Fibroblast of skin of left quadriceps (primary cell): ENCODE measurements around the gene PPIL4.

Experiments used
- DNase-seq, 2 experiments: peaks; one replicate each; pipeline ENCODE4 v3.0.0-alpha.2; 2013; ENCODE audit warnings: low read depth in 2 of 2

The PPIL4 gene

DNA sequence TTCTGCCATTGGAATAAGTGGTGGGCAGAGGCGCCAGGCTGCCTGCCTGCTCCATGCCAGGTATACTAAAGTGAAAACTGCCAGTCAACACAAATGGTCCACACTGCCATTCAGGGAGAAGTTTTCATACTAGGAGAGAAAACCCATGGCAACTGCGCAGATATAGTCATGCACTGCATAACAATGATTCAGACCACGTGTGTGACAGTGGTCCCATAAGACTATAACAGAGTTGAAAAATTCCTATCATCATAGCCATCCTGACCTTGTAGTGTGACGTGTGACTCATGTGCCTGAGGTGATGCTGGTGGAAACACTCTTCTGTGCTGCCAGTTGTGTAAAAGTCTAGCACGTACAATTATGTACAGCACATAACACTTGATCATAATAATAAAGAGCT lies 86.1 kb downstream of the PPIL4 start:
- DNase-seq = no peak

DNA sequence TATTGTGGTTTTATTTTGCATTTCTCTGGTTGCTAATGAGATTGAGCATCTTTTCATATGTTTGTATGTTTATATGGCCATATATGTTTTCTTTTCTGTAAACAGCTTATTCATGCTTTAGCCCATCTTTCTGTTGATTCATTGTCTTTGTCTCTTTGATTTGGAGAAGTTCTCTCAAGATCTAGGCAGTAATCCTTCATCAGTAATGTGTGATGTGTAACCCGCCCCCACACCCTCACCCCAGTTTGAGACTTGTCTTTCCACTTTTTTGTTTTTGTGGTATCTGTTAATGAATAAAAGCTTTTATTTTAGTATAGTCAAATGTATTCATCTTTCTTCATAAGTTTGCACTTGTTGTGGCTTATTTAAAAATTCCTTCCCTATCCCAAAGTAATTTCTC lies 87.0 kb downstream of the PPIL4 start:
- no peak for DNase-seq

DNA sequence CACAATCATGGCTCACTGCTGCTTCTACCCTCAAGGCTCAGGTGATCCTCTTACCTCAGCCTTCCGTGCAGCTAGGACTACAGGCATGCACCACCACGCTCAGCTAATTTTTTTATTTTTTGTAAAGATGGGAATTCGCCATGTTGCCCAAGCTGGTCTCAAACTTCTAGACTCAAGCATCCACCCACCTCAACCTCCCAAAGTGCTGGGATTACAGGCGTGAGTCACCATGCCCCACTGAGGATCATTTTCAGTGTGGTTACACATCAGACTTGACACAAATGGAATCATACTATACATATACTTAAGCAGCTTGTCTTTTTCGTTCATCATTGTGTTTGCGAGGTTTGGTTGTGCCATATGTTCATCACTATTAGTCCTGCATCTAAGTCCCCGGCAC lies 87.6 kb downstream of the PPIL4 start:
- DNase-seq = no peak

DNA sequence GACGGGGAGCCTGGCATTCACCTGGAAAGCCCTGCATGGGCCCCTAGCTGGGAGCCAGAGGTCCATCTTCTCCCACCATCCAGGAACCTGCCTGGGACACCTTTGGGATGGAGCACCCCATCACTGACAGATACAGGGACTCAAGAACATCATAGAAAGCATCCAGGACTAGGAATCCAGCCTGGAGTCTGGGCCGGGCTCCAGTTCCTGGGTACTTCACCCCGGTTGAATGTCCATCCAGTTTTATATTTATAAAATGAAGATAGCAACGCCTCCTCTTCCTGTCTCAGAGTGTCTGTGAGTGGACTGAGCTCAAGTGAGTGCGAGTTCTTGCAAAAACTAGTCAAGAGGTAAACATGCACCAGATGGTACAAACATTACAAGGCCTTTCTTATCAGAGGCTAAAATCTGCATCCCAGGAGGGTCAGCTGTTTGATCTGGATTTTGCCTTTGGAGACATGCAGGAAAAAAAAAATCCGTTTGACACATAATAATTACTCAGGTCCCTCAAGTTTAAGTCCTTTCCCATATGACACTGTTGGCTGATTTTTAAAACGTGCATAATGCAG lies 88.4 kb downstream of the PPIL4 start:
- no peak for DNase-seq

DNA sequence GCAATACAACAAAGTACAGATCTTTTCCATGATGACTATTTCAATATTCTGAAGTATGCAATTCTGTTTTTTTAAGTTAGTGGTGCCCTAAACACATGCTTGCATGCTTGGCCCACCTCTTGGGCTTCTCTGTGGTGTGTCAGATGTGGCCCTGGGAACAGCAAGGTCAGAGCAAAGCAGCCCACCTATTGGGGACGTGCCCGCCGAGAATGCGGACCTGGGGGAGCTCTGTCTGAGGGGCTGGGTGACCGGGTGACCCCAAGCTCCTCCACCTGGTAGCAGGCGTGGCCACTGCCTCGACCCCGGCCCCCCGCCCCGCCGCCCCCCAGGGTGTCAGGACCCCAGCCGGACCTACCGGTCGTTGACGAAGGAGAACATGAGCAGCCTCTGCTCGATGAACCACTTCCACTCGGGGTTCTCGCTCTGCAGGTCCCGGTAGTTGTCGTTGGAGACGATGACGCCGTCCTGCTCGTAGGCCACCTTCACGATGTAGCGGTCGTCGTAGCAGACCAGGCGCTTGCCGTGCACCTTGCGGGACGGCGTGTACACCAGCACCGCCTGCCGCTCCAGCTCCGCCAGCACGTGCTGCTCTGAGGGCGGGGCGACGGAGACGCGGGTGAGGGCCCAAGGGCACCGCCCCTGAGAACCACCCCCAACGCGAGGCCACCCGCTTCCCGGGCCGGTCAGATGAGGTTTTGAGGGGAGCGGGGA lies 89.4 kb downstream of the PPIL4 start:
- DNase-seq = no peak

DNA sequence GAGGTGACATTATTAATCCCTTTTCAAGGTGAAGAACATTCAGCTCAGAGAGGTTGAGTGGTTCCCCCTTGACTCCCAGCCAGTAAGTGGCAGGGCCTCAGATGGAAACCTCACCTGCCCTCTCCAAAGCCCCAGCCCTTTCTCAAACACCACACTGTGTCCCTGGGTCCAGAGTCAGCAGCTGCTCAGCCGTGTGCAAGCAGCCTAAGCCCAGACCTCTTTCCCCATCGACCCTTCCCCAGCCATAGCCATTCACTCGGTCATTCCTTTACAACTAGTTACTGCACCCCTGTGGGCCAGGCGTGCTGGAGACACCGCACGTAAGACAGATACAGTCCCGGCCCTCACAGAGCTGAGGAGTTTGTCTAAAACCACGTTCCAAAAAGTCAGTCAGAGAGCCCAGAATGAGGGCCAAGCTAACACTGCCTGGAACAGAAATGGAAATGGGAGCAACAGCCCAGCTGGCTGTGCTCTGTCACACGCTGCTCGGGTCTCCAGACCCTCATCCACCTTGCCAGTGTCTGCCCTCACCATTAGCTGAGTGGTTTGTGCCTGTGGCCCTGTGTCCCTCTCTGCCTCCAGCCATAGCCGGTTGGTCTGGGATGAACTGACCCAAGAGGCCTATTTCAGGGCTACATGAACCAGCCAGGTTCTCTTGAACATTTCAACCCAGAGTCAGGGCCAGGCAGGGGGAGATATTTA lies 90.7 kb downstream of the PPIL4 start:
- DNase-seq = no peak
